ENCODE data around the gene TESPA1.
"Not testable (repeated sequence)": the region's sequence is repeated elsewhere in the genome, so short reads cannot be mapped to it uniquely, and the experiment has no call there.

Gene TESPA1

GRCh38 chr12:54943292-54943691 lies 41.3 kb downstream of the TESPA1 start:
- not testable (repeated sequence) for FAIRE-seq

- FAIRE-seq = no peak
These were observed 42.9 kb downstream of the TESPA1 start for GRCh38 chr12:54941659-54942058.

GRCh38 chr12:54940727-54941315 lies 43.7 kb downstream of the TESPA1 start:
- no peak for FAIRE-seq

- FAIRE-seq = no peak
These were observed 46.6 kb downstream of the TESPA1 start for GRCh38 chr12:54937929-54938328.

- FAIRE-seq = no peak
These were observed 47.2 kb downstream of the TESPA1 start for GRCh38 chr12:54937376-54937775.

GRCh38 chr12:54936736-54937135 lies 47.8 kb downstream of the TESPA1 start:
- no peak for FAIRE-seq

- FAIRE-seq = no peak
These were observed 49.2 kb downstream of the TESPA1 start for GRCh38 chr12:54935235-54935951.

- FAIRE-seq = no peak
These were observed 50.1 kb downstream of the TESPA1 start for GRCh38 chr12:54934419-54934818.

GRCh38 chr12:54933376-54933775 lies 51.2 kb downstream of the TESPA1 start:
- FAIRE-seq = no peak

GRCh38 chr12:54932691-54933090 lies 51.9 kb downstream of the TESPA1 start:
- FAIRE-seq = no peak

GRCh38 chr12:54932038-54932437 lies 52.5 kb downstream of the TESPA1 start:
- FAIRE-seq = no peak

GRCh38 chr12:54929998-54930397 lies 54.6 kb downstream of the TESPA1 start:
- FAIRE-seq = no peak

- FAIRE-seq = no peak
These were observed 58.3 kb downstream of the TESPA1 start for GRCh38 chr12:54926246-54926645.

- FAIRE-seq = no peak
These were observed 59.4 kb downstream of the TESPA1 start for GRCh38 chr12:54924972-54925707.

- no peak for FAIRE-seq
These were observed 67.5 kb downstream of the TESPA1 start for GRCh38 chr12:54917001-54917488.
